GM12891 (cell line): ENCODE data around the gene RFPL3.

Experiments used
- POLR2A ChIP-seq: IDR thresholded peaks from 2 replicates; pipeline ENCODE4 v1.6.1; 2011; ENCODE audit warnings: low read depth, low read length, control low read depth
- POLR2AphosphoS5 ChIP-seq: IDR thresholded peaks from 2 replicates; pipeline ENCODE4 v1.6.1; 2011; ENCODE audit warnings: low read depth, low read length, control low read depth

- TF ChIP-seq POLR2A = no peak
- TF ChIP-seq POLR2AphosphoS5 = no peak
Measured at GRCh38 chr22:32352681-32353080, 5.0 kb upstream of the RFPL3 start.
